GM23338 (cell line): ENCODE results near the gene NFIA. TPM values are rescaled to one million over a fixed set of nuclear protein-coding genes. Genes with fewer than 3 reads are reported as not detected.

Experiments used
- JUNB ChIP-seq: IDR thresholded peaks from one replicate; pipeline ENCODE4 v1.6.1; 2016; ENCODE audit warnings: antibody characterized with exemption; ENCODE audit not compliant: unreplicated experiment
- NANOG ChIP-seq: IDR thresholded peaks from 2 replicates; pipeline ENCODE4 v1.6.1; 2016; ENCODE audit warnings: antibody characterized with exemption, borderline replicate concordance
- POLR2AphosphoS5 ChIP-seq: IDR thresholded peaks from 2 replicates; pipeline ENCODE4 v1.6.1; 2016; ENCODE audit warnings: antibody characterized with exemption, low read depth
- STAT1 ChIP-seq: IDR thresholded peaks from one replicate; pipeline ENCODE4 v1.6.1; 2016; ENCODE audit warnings: antibody characterized with exemption; ENCODE audit not compliant: unreplicated experiment
- ZNF114 ChIP-seq: fragments of 250-450 bp; sonication (Bioruptor Pico); IDR thresholded peaks from 2 replicates; pipeline ENCODE4 v1.5.0; 2020; ENCODE audit warnings: mild to moderate bottlenecking, moderate library complexity
- ZNF331 ChIP-seq: fragments of 250-450 bp; sonication (Bioruptor Pico); IDR thresholded peaks from 2 replicates; pipeline ENCODE4 v1.5.0; 2020; ENCODE audit warnings: low read depth, mild to moderate bottlenecking, moderate library complexity
- polyA plus RNA-seq: library from polyadenylated mRNA; unstranded; fragments of >200 nt; fragmentation: Nextera tagmentation; extraction: Ambion mirVana; gene quantifications from 2 replicates; pipeline ENCODE4 v1.2.1, GENCODE V29; 2016
- total RNA-seq: library from RNA; depleted of rRNA; stranded (reverse); fragments of >200 nt; shearing (Covaris generic); gene quantifications from 2 replicates; pipeline ENCODE4 v1.2.3, GENCODE V29; 2014
- TF ChIP-seq, protein P1 (sequence below): fragments of 250-450 bp; sonication (Bioruptor Pico); IDR thresholded peaks from 2 replicates; pipeline ENCODE4 v1.5.0; 2020; ENCODE audit warnings: mild to moderate bottlenecking, moderate library complexity
- TF ChIP-seq, protein P2 (sequence below), 2 experiments: fragments of 200-600 bp in 1 of 2; sonication (generic) in 1 of 2; conservative IDR thresholded peaks; 2 replicates each; pipeline versions ENCODE4 v1.5.1 to v1.6.1; 2016 to 2017; ENCODE audit warnings: antibody characterized with exemption in 2 of 2, low read depth in 2 of 2, mild to moderate bottlenecking in 2 of 2, moderate library complexity in 1 of 2
- TF ChIP-seq, protein P3 (sequence below): IDR thresholded peaks from one replicate; pipeline ENCODE4 v1.6.1; 2018; ENCODE audit warnings: antibody characterized with exemption; ENCODE audit not compliant: unreplicated experiment
- TF ChIP-seq, protein P4 (sequence below): IDR thresholded peaks from 2 replicates; pipeline ENCODE4 v1.6.1; 2016; ENCODE audit warnings: antibody characterized with exemption

NFIA gene
- total and polyA plus RNA-seq, 2 experiments from 2014 or later: 0.97 to 2.3 TPM

DNA sequence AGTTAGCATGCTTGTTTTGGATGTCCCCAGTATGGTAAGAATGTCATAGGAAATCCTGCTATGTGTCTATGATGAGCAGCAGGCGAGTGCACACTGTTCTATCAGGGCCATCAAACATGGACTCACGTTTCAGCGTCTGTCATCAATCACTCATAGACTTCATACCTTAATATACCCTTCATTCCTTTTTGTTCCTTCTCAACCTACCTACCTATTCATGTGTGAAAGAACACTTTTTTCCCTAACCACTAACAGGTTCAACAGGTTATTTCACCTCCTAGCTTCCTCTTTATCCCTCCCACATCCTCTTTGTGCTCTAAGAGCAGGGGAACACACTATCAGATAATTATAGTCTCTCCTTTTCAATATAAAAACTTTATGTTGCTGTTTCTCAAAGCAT is 342.0 kb downstream of the NFIA start (continued):
- TF ChIP-seq, protein P1, sequence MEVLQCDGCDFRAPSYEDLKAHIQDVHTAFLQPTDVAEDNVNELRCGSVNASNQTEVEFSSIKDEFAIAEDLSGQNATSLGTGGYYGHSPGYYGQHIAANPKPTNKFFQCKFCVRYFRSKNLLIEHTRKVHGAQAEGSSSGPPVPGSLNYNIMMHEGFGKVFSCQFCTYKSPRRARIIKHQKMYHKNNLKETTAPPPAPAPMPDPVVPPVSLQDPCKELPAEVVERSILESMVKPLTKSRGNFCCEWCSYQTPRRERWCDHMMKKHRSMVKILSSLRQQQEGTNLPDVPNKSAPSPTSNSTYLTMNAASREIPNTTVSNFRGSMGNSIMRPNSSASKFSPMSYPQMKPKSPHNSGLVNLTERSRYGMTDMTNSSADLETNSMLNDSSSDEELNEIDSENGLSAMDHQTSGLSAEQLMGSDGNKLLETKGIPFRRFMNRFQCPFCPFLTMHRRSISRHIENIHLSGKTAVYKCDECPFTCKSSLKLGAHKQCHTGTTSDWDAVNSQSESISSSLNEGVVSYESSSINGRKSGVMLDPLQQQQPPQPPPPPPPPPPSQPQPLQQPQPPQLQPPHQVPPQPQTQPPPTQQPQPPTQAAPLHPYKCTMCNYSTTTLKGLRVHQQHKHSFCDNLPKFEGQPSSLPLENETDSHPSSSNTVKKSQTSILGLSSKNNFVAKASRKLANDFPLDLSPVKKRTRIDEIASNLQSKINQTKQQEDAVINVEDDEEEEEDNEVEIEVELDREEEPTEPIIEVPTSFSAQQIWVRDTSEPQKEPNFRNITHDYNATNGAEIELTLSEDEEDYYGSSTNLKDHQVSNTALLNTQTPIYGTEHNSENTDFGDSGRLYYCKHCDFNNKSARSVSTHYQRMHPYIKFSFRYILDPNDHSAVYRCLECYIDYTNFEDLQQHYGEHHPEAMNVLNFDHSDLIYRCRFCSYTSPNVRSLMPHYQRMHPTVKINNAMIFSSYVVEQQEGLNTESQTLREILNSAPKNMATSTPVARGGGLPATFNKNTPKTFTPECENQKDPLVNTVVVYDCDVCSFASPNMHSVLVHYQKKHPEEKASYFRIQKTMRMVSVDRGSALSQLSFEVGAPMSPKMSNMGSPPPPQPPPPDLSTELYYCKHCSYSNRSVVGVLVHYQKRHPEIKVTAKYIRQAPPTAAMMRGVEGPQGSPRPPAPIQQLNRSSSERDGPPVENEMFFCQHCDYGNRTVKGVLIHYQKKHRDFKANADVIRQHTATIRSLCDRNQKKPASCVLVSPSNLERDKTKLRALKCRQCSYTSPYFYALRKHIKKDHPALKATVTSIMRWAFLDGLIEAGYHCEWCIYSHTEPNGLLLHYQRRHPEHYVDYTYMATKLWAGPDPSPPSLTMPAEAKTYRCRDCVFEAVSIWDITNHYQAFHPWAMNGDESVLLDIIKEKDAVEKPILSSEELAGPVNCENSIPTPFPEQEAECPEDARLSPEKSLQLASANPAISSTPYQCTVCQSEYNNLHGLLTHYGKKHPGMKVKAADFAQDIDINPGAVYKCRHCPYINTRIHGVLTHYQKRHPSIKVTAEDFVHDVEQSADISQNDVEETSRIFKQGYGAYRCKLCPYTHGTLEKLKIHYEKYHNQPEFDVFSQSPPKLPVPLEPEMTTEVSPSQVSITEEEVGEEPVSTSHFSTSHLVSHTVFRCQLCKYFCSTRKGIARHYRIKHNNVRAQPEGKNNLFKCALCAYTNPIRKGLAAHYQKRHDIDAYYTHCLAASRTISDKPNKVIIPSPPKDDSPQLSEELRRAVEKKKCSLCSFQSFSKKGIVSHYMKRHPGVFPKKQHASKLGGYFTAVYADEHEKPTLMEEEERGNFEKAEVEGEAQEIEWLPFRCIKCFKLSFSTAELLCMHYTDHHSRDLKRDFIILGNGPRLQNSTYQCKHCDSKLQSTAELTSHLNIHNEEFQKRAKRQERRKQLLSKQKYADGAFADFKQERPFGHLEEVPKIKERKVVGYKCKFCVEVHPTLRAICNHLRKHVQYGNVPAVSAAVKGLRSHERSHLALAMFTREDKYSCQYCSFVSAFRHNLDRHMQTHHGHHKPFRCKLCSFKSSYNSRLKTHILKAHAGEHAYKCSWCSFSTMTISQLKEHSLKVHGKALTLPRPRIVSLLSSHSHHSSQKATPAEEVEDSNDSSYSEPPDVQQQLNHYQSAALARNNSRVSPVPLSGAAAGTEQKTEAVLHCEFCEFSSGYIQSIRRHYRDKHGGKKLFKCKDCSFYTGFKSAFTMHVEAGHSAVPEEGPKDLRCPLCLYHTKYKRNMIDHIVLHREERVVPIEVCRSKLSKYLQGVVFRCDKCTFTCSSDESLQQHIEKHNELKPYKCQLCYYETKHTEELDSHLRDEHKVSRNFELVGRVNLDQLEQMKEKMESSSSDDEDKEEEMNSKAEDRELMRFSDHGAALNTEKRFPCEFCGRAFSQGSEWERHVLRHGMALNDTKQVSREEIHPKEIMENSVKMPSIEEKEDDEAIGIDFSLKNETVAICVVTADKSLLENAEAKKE (CRISPR knock-in tag): no peak
- TF ChIP-seq STAT1 (no peak), ZNF331 (CRISPR knock-in tag) (no peak), ZNF114 (no peak), POLR2AphosphoS5 (no peak), NANOG (no peak), JUNB (no peak)
- TF ChIP-seq, protein P2, sequence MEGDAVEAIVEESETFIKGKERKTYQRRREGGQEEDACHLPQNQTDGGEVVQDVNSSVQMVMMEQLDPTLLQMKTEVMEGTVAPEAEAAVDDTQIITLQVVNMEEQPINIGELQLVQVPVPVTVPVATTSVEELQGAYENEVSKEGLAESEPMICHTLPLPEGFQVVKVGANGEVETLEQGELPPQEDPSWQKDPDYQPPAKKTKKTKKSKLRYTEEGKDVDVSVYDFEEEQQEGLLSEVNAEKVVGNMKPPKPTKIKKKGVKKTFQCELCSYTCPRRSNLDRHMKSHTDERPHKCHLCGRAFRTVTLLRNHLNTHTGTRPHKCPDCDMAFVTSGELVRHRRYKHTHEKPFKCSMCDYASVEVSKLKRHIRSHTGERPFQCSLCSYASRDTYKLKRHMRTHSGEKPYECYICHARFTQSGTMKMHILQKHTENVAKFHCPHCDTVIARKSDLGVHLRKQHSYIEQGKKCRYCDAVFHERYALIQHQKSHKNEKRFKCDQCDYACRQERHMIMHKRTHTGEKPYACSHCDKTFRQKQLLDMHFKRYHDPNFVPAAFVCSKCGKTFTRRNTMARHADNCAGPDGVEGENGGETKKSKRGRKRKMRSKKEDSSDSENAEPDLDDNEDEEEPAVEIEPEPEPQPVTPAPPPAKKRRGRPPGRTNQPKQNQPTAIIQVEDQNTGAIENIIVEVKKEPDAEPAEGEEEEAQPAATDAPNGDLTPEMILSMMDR (conservative IDR thresholded peaks at IDR 0.05; ENCODE audit: low read depth in 2 of 2): no peak
- TF ChIP-seq, protein P3, sequence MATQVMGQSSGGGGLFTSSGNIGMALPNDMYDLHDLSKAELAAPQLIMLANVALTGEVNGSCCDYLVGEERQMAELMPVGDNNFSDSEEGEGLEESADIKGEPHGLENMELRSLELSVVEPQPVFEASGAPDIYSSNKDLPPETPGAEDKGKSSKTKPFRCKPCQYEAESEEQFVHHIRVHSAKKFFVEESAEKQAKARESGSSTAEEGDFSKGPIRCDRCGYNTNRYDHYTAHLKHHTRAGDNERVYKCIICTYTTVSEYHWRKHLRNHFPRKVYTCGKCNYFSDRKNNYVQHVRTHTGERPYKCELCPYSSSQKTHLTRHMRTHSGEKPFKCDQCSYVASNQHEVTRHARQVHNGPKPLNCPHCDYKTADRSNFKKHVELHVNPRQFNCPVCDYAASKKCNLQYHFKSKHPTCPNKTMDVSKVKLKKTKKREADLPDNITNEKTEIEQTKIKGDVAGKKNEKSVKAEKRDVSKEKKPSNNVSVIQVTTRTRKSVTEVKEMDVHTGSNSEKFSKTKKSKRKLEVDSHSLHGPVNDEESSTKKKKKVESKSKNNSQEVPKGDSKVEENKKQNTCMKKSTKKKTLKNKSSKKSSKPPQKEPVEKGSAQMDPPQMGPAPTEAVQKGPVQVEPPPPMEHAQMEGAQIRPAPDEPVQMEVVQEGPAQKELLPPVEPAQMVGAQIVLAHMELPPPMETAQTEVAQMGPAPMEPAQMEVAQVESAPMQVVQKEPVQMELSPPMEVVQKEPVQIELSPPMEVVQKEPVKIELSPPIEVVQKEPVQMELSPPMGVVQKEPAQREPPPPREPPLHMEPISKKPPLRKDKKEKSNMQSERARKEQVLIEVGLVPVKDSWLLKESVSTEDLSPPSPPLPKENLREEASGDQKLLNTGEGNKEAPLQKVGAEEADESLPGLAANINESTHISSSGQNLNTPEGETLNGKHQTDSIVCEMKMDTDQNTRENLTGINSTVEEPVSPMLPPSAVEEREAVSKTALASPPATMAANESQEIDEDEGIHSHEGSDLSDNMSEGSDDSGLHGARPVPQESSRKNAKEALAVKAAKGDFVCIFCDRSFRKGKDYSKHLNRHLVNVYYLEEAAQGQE: no peak
- TF ChIP-seq, protein P4, sequence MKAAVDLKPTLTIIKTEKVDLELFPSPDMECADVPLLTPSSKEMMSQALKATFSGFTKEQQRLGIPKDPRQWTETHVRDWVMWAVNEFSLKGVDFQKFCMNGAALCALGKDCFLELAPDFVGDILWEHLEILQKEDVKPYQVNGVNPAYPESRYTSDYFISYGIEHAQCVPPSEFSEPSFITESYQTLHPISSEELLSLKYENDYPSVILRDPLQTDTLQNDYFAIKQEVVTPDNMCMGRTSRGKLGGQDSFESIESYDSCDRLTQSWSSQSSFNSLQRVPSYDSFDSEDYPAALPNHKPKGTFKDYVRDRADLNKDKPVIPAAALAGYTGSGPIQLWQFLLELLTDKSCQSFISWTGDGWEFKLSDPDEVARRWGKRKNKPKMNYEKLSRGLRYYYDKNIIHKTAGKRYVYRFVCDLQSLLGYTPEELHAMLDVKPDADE: no peak
